C4-2B (cell line): ENCODE results near the gene CCNY.

Experiments used
- CTCF ChIP-seq: fragments of 450-650 bp; conservative IDR thresholded peaks from 2 replicates; pipeline ENCODE4 v1.5.1; 2017; ENCODE audit warnings: mild to moderate bottlenecking
- ZFX ChIP-seq: fragments of 450-650 bp; IDR thresholded peaks from 2 replicates; pipeline ENCODE4 v1.6.1; 2017

GRCh38 chr10:35568483-35569015, 232.2 kb downstream of the CCNY start:
- no peak for TF ChIP-seq CTCF
- TF ChIP-seq ZFX: no peak
